Skeletal muscle cell (primary cell): ENCODE measurements around the gene EYS.

ENCODE experiments used
- DNase-seq: peaks from one replicate; pipeline ENCODE4 v3.0.0-alpha.2; 2010; ENCODE audit warnings: low read depth
- H3K4me3 ChIP-seq: 2 replicates; pipeline ENCODE4 v1.5.1; 2011; ENCODE audit warnings: low read depth, mild to moderate bottlenecking, control low read depth, low read length, moderate library complexity

Gene EYS

GRCh38 chr6:65285275-65285674 lies 421.8 kb downstream of the EYS start:
- no peak for DNase-seq
- H3K4me3 ChIP-seq: no peak overlapping the region

GRCh38 chr6:65280060-65280459 lies 427.0 kb downstream of the EYS start:
- no peak overlapping the region for H3K4me3 ChIP-seq
- no peak for DNase-seq

DNA sequence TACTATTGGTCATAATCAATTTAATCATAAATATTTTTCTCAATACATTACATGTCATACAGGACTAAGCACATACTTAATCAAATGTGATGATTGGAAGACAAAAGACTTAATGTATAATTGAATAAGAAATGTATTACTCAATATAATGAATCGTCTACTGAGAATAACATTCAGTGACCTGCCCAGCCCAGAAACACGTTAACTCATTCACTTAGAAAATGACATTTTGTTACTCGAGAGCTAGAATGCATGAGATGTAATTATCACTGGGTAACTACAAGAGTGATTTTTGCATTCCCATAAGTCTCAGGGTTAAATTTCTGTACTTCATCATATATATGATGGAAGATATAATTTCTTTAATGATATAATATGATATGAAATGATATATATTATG lies 444.8 kb downstream of the EYS start:
- no peak for DNase-seq
- H3K4me3 ChIP-seq: no peak overlapping the region

- DNase-seq: no peak
- no peak overlapping the region for H3K4me3 ChIP-seq
These were observed 447.0 kb downstream of the EYS start for GRCh38 chr6:65259982-65260381.

DNA sequence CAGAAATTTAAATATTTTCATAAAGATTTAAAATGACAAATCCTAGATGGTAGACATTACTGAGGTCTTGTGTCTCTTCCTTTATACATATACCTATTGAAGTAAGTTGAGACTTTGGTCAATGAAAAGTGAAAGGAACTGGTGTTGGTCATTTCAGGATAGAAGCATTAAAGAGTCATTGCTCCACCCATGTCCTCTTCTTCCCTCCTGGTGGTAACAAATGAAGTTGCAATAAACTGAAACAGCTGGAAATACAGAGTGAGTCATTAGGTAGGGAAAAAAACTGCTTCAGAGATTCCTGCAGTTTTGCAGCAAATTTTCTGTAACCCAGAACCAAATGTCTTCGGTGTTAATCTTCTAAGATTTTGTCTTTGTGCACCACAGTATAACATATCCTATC lies 448.0 kb downstream of the EYS start:
- H3K4me3 ChIP-seq: no peak overlapping the region

GRCh38 chr6:65253041-65253440 lies 454.0 kb downstream of the EYS start:
- DNase-seq: no peak
- H3K4me3 ChIP-seq: no peak overlapping the region

More for the DNA sequence above, 448.0 kb downstream of the EYS start:
- DNase-seq: peak; percentile 11

DNA sequence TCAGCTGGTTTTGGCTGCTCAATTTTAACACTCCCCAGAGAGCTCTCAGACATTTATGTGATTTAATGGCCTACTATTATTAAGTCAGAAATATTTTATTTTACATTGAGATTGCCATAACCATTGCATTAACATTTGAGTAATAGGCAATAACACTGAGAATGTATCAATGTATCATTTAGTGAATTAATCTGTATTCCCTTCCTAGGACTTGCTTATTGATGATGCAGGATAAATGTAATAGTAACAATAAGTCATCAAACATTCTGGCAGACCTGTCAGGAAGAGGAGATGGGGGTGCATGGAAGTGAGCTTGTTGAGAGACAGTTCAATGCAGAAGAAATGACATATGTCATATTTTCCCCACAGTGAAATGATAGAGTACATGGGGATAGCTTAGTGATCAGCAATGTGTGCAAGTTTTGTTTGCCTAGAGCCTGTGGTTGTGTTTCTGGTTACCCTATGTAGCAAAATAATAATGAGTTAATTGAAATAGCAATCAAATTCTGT lies 458.9 kb downstream of the EYS start:
- no peak overlapping the region for H3K4me3 ChIP-seq
- DNase-seq: no peak

GRCh38 chr6:65231616-65232015 lies 475.4 kb downstream of the EYS start:
- no peak for DNase-seq
- H3K4me3 ChIP-seq: no peak overlapping the region

GRCh38 chr6:65229825-65230224 lies 477.2 kb downstream of the EYS start:
- DNase-seq: no peak
- H3K4me3 ChIP-seq: no peak overlapping the region

- no peak for DNase-seq
- H3K4me3 ChIP-seq: no peak overlapping the region
These were observed 485.9 kb downstream of the EYS start for GRCh38 chr6:65221153-65221552.

- no peak for DNase-seq
- no peak overlapping the region for H3K4me3 ChIP-seq
These were observed 504.3 kb downstream of the EYS start for GRCh38 chr6:65202738-65203137.

DNA sequence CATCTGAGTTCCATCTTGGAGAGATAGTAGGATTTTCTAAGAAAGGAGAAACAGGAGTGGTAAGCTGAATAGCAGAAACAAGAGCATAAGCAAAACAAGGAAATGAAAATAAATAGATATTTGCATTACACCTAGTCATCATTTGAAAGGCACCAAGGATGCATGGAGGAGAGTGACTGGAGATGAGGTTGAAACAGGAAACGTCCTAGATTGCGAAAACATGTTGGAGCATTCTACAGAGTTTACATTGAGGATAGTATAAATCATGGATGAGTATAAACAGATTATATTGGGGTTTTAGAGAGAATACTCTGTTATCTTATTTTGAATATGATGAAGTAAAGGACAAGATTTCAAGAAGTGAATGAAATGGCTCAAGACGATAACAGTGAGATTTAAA lies 507.3 kb downstream of the EYS start:
- DNase-seq: no peak
- no peak overlapping the region for H3K4me3 ChIP-seq

GRCh38 chr6:65199121-65199520 lies 507.9 kb downstream of the EYS start:
- H3K4me3 ChIP-seq: no peak overlapping the region
- DNase-seq: no peak

GRCh38 chr6:65191471-65191870 lies 515.6 kb downstream of the EYS start:
- H3K4me3 ChIP-seq: no peak overlapping the region
- DNase-seq: no peak

GRCh38 chr6:65189236-65189881 lies 517.7 kb downstream of the EYS start:
- no peak for DNase-seq
- H3K4me3 ChIP-seq: no peak overlapping the region

- H3K4me3 ChIP-seq: no peak overlapping the region
- DNase-seq: no peak
These were observed 520.2 kb downstream of the EYS start for GRCh38 chr6:65186826-65187225.

DNA sequence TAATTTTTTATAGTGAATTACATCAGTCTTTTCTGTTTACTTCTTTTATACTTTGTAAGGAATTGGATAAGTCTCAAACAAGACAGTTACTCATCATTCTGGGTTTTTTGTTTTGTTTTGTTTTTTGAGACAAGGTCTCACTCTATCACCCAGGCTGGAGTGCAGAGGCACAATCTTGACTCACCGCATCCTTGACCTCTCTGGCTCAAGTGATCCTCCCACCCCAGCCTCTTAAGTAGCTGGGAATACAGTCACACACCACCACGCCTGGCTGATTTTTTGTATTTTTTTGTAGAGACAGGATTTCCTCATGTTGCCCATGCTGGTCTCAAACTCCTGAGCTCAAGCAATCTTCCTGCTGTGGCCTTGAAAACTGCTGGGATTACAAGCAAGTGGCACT lies 524.3 kb downstream of the EYS start:
- peak; percentile 50 for DNase-seq

DNA sequence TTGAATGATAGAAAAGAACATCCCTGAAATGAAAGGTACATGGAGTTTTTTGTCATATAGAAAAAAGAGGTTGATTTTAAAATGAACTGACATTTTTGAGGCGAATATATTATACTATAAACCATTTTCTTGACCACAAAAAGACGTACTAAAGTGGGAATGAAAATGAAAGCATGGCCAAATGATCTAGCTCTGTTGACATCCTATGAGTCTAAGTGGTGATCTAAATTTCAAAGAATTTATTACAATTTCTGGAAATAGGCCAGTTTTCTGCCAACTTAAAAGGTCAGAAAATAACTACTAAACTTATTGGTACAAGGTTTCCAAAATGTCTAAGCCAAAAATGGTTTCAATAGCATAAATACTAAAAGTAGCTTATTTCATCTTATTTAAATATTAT lies 536.8 kb downstream of the EYS start:
- H3K4me3 ChIP-seq: no peak overlapping the region
- peak; percentile 5 for DNase-seq

More for the DNA sequence above, 524.3 kb downstream of the EYS start:
- no peak overlapping the region for H3K4me3 ChIP-seq

DNA sequence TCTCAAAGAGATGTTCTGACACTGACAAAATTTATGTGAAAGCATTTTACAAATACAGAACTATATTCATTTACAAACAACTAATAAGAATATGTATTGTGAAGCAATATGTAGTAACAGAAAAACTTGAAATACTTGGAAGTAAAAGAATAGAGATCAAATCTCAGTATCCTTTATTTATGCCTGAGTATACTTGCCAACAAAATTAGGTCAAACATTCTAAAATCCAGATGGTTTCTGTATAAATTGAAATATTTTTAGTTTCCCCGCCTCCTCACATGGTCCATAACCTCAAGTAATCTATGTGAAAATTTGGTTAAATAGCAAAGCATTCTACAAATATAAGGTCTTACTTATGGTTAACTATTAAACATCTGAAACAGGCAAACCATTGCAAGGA lies 545.4 kb downstream of the EYS start:
- DNase-seq: no peak
- no peak overlapping the region for H3K4me3 ChIP-seq

DNA sequence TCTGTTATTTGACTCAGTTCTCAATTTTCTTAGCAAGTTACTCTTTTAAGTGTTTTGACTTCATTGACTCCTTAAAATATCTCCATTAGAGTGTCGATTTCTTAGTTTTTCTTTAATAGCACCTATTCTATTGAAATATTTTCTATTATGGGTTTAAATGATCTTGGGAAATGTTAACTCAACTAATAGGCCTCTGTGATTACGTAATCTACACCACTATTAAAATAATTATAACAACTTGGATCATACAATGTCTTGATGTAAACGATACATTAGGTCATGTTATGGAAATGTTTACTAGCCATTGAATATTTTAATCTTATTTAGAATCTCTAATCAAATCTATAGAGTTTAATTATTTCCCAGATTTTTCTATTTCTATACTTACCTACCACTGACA lies 550.0 kb downstream of the EYS start:
- DNase-seq: no peak
- no peak overlapping the region for H3K4me3 ChIP-seq

- DNase-seq: no peak
- no peak overlapping the region for H3K4me3 ChIP-seq
These were observed 551.9 kb downstream of the EYS start for GRCh38 chr6:65155083-65155482.

DNA sequence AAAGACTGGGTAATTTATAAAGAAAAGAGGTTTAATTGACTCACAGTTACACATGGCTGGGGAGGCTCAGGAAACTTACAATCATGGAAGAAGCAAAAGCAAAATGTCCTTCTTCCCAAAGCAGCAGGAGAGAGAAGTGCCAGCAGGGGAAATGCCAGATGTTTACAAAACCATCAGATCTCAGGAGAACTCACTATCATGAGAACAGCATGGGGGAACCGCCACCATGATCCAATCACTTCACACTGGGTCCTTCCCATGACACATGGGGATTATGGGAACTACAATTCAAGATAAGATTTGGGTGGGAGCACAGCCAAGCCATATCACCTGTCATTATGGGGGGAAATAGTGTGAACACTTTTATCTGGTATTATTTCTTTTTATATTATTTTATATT lies 557.2 kb downstream of the EYS start:
- no peak overlapping the region for H3K4me3 ChIP-seq
- DNase-seq: no peak
